ENCODE measurements around the gene HEATR9.
"Not testable (repeated sequence)": the region's sequence is repeated elsewhere in the genome, so short reads cannot be mapped to it uniquely, and the experiment has no call there.

Gene HEATR9

GRCh38 chr17:35868737-35869136 lies at the start of gene HEATR9:
Gene HEATR9, minus strand, starts transcription at chr17:35868891. Its CDS starts 149 bp downstream, at chr17:35868742.
- no peak for DNase-seq

- DNase-seq, result no peak
Observed at GRCh38 chr17:35917519-35918213, 49.0 kb upstream of the HEATR9 start.

GRCh38 chr17:35915153-35915964 lies 46.7 kb upstream of the HEATR9 start:
- DNase-seq, result no peak

GRCh38 chr17:35914354-35914753 lies 45.7 kb upstream of the HEATR9 start:
- no peak for DNase-seq

- no peak for DNase-seq
Observed at GRCh38 chr17:35913609-35914008, 44.9 kb upstream of the HEATR9 start.

- DNase-seq, result no peak
Observed at GRCh38 chr17:35912942-35913341, 44.3 kb upstream of the HEATR9 start.

GRCh38 chr17:35912339-35912912 lies 43.7 kb upstream of the HEATR9 start:
- no peak for DNase-seq

GRCh38 chr17:35909408-35909807 lies 40.7 kb upstream of the HEATR9 start:
- DNase-seq, result no peak

- no peak for DNase-seq
Observed at GRCh38 chr17:35907691-35908090, 39.0 kb upstream of the HEATR9 start.

GRCh38 chr17:35906926-35907637 lies 38.4 kb upstream of the HEATR9 start:
- no peak for DNase-seq

GRCh38 chr17:35906191-35906925 lies 37.7 kb upstream of the HEATR9 start:
- no peak for DNase-seq

GRCh38 chr17:35903451-35903850 lies 34.8 kb upstream of the HEATR9 start:
- no peak for DNase-seq

GRCh38 chr17:35901631-35902175 lies 33.0 kb upstream of the HEATR9 start:
- no peak for DNase-seq

GRCh38 chr17:35900708-35901480 lies 32.2 kb upstream of the HEATR9 start:
- no peak for DNase-seq

GRCh38 chr17:35900280-35900679 lies 31.6 kb upstream of the HEATR9 start:
- no peak for DNase-seq

- DNase-seq, result peak; percentile 73
Observed at GRCh38 chr17:35898283-35899070, 29.8 kb upstream of the HEATR9 start.

GRCh38 chr17:35897772-35898171 lies 29.1 kb upstream of the HEATR9 start:
- not testable (repeated sequence) for DNase-seq

- DNase-seq, result no peak
Observed at GRCh38 chr17:35895636-35896587, 27.2 kb upstream of the HEATR9 start.

- no peak for DNase-seq
Observed at GRCh38 chr17:35894206-35894605, 25.5 kb upstream of the HEATR9 start.
